ENCODE measurements around the gene TUBGCP6.

The TUBGCP6 gene

GRCh38 chr22:50261615-50262459, 17.0 kb upstream of the TUBGCP6 start, which contains the start of gene MAPK12:
Gene MAPK12, minus strand, starts transcription at chr22:50261683. Its CDS starts 174 bp downstream, at chr22:50261509.
- Histone ChIP-seq H3K9ac (ENCODE audit: low read length) (peak within 1 kb of the TSS; percentile 84), H3K4me3 (ENCODE audit: low read length) (peak within 1 kb of the TSS; percentile 80), H3K9me3 (ENCODE audit: control insufficient read depth, low read length) (no peaks in the 10 kb centered on the region), H3K36me3 (ENCODE audit: control insufficient read depth, insufficient read depth, low read length, severe bottlenecking) (no peaks in the 10 kb centered on the region), H3K4me1 (ENCODE audit: control insufficient read depth, insufficient read depth, low read length) (peaks cover 10% of the 10 kb centered on the region), H3K27me3 (replicated peaks; ENCODE audit: control insufficient read depth, insufficient read depth, low read length) (peaks cover 5% of the 10 kb centered on the region)
- DNase-seq (ENCODE audit: low read depth) = peak; percentile 66

GRCh38 chr22:50260801-50261614, 16.2 kb upstream of the TUBGCP6 start:
- H3K4me1 ChIP-seq (ENCODE audit: control insufficient read depth, insufficient read depth, low read length) = peaks cover 10% of the 10 kb centered on the region
- no peaks in the 10 kb centered on the region for H3K27me3 ChIP-seq (replicated peaks; ENCODE audit: control insufficient read depth, insufficient read depth, low read length)
- H3K36me3 ChIP-seq (ENCODE audit: control insufficient read depth, insufficient read depth, low read length, severe bottlenecking) = no peaks in the 10 kb centered on the region
- no peaks in the 10 kb centered on the region for H3K9me3 ChIP-seq (ENCODE audit: control insufficient read depth, low read length)
- peak overlapping the region; percentile 80 for H3K4me3 ChIP-seq (ENCODE audit: low read length)
- peak; percentile 83 for DNase-seq (ENCODE audit: low read depth)
- H3K9ac ChIP-seq (ENCODE audit: low read length) = peak overlapping the region; percentile 84

- no peaks in the 10 kb centered on the region for H3K27me3 ChIP-seq (replicated peaks; ENCODE audit: control insufficient read depth, insufficient read depth, low read length)
- H3K36me3 ChIP-seq (ENCODE audit: control insufficient read depth, insufficient read depth, low read length, severe bottlenecking) = no peaks in the 10 kb centered on the region
- peak; percentile 39 for DNase-seq (ENCODE audit: low read depth)
- peak overlapping the region; percentile 84 for H3K9ac ChIP-seq (ENCODE audit: low read length)
- peak overlapping the region; percentile 80 for H3K4me3 ChIP-seq (ENCODE audit: low read length)
- H3K4me1 ChIP-seq (ENCODE audit: control insufficient read depth, insufficient read depth, low read length) = peaks cover 10% of the 10 kb centered on the region
- no peaks in the 10 kb centered on the region for H3K9me3 ChIP-seq (ENCODE audit: control insufficient read depth, low read length)
These were observed 15.6 kb upstream of the TUBGCP6 start for GRCh38 chr22:50260434-50260800.

- Histone ChIP-seq H3K9me3 (ENCODE audit: control insufficient read depth, low read length) (no peaks in the 10 kb centered on the region), H3K4me1 (ENCODE audit: control insufficient read depth, insufficient read depth, low read length) (peaks cover 10% of the 10 kb centered on the region), H3K9ac (ENCODE audit: low read length) (no peak overlapping the region), H3K4me3 (ENCODE audit: low read length) (no peak overlapping the region), H3K36me3 (ENCODE audit: control insufficient read depth, insufficient read depth, low read length, severe bottlenecking) (no peaks in the 10 kb centered on the region), H3K27me3 (replicated peaks; ENCODE audit: control insufficient read depth, insufficient read depth, low read length) (no peaks in the 10 kb centered on the region)
- DNase-seq (ENCODE audit: low read depth) = no peak
These were observed 14.5 kb upstream of the TUBGCP6 start for GRCh38 chr22:50259302-50259701.

GRCh38 chr22:50258361-50259292, 13.8 kb upstream of the TUBGCP6 start:
- Histone ChIP-seq H3K4me3 (ENCODE audit: low read length) (no peak overlapping the region), H3K36me3 (ENCODE audit: control insufficient read depth, insufficient read depth, low read length, severe bottlenecking) (no peaks in the 10 kb centered on the region), H3K9me3 (ENCODE audit: control insufficient read depth, low read length) (no peaks in the 10 kb centered on the region), H3K27me3 (replicated peaks; ENCODE audit: control insufficient read depth, insufficient read depth, low read length) (no peaks in the 10 kb centered on the region), H3K9ac (ENCODE audit: low read length) (no peak overlapping the region), H3K4me1 (ENCODE audit: control insufficient read depth, insufficient read depth, low read length) (peaks cover 10% of the 10 kb centered on the region)
- DNase-seq (ENCODE audit: low read depth) = no peak

GRCh38 chr22:50257451-50258360, 12.9 kb upstream of the TUBGCP6 start:
- no peak overlapping the region for H3K9ac ChIP-seq (ENCODE audit: low read length)
- H3K9me3 ChIP-seq (ENCODE audit: control insufficient read depth, low read length) = no peaks in the 10 kb centered on the region
- no peaks in the 10 kb centered on the region for H3K36me3 ChIP-seq (ENCODE audit: control insufficient read depth, insufficient read depth, low read length, severe bottlenecking)
- peaks cover 10% of the 10 kb centered on the region for H3K4me1 ChIP-seq (ENCODE audit: control insufficient read depth, insufficient read depth, low read length)
- DNase-seq (ENCODE audit: low read depth) = no peak
- no peak overlapping the region for H3K4me3 ChIP-seq (ENCODE audit: low read length)
- H3K27me3 ChIP-seq (replicated peaks; ENCODE audit: control insufficient read depth, insufficient read depth, low read length) = no peaks in the 10 kb centered on the region

DNA sequence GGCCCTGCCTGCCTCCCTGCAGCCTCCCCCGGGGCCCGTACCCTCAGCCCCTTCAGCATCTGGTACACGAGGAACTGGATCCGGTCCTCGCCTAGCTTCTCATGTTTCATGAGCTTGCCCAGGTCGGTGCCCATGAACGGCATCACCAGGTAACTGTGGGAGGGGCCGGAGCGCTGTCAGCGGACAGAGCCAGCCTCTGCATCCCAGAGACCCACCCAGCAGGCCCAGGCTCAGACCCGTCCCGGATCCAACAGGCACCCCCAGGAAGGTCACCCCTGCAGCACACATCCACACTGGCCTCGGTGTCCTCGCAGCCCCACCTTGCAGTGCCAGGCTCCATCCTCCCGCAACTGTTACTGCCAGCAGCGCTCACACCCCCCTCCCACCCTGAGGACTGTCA, 12.2 kb upstream of the TUBGCP6 start:
- H3K27me3 ChIP-seq (replicated peaks; ENCODE audit: control insufficient read depth, insufficient read depth, low read length) = no peaks in the 10 kb centered on the region
- H3K9ac ChIP-seq (ENCODE audit: low read length) = no peak overlapping the region
- H3K36me3 ChIP-seq (ENCODE audit: control insufficient read depth, insufficient read depth, low read length, severe bottlenecking) = no peaks in the 10 kb centered on the region
- no peaks in the 10 kb centered on the region for H3K9me3 ChIP-seq (ENCODE audit: control insufficient read depth, low read length)
- H3K4me1 ChIP-seq (ENCODE audit: control insufficient read depth, insufficient read depth, low read length) = peaks cover 8% of the 10 kb centered on the region
- no peak for DNase-seq (ENCODE audit: low read depth)
- no peak overlapping the region for H3K4me3 ChIP-seq (ENCODE audit: low read length)

GRCh38 chr22:50256258-50256862, 11.5 kb upstream of the TUBGCP6 start:
- H3K4me1 ChIP-seq (ENCODE audit: control insufficient read depth, insufficient read depth, low read length) = peaks cover 6% of the 10 kb centered on the region
- H3K4me3 ChIP-seq (ENCODE audit: low read length) = no peak overlapping the region
- H3K36me3 ChIP-seq (ENCODE audit: control insufficient read depth, insufficient read depth, low read length, severe bottlenecking) = no peaks in the 10 kb centered on the region
- H3K9me3 ChIP-seq (ENCODE audit: control insufficient read depth, low read length) = no peaks in the 10 kb centered on the region
- no peak overlapping the region for H3K9ac ChIP-seq (ENCODE audit: low read length)
- DNase-seq (ENCODE audit: low read depth) = no peak
- H3K27me3 ChIP-seq (replicated peaks; ENCODE audit: control insufficient read depth, insufficient read depth, low read length) = no peaks in the 10 kb centered on the region

DNA sequence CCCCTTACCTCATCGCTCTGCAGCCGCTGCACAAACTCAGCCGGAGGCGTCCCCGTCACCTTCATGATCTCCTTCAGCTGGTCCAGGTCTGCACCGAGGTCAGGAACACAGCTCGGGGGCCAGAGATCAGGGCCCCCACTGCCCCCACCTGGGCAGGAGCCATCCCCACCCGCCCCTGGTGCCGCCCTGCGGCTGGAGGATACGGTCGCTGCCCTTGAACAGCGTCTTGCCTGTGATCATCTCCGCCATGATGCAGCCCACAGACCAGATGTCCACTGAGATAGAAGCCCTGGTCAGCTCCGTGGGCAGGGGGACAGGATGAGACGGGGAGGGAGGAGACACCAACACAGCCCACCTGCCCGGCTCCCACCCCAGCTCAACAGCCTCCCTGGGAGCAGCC, 10.8 kb upstream of the TUBGCP6 start:
- H3K4me1 ChIP-seq (ENCODE audit: control insufficient read depth, insufficient read depth, low read length) = peaks cover 6% of the 10 kb centered on the region
- no peaks in the 10 kb centered on the region for H3K36me3 ChIP-seq (ENCODE audit: control insufficient read depth, insufficient read depth, low read length, severe bottlenecking)
- no peak overlapping the region for H3K9ac ChIP-seq (ENCODE audit: low read length)
- no peak overlapping the region for H3K4me3 ChIP-seq (ENCODE audit: low read length)
- no peaks in the 10 kb centered on the region for H3K27me3 ChIP-seq (replicated peaks; ENCODE audit: control insufficient read depth, insufficient read depth, low read length)
- H3K9me3 ChIP-seq (ENCODE audit: control insufficient read depth, low read length) = no peaks in the 10 kb centered on the region
- no peak for DNase-seq (ENCODE audit: low read depth)

GRCh38 chr22:50255099-50255498, 10.3 kb upstream of the TUBGCP6 start:
- H3K9ac ChIP-seq (ENCODE audit: low read length) = no peak overlapping the region
- H3K9me3 ChIP-seq (ENCODE audit: control insufficient read depth, low read length) = no peaks in the 10 kb centered on the region
- no peaks in the 10 kb centered on the region for H3K36me3 ChIP-seq (ENCODE audit: control insufficient read depth, insufficient read depth, low read length, severe bottlenecking)
- H3K27me3 ChIP-seq (replicated peaks; ENCODE audit: control insufficient read depth, insufficient read depth, low read length) = no peaks in the 10 kb centered on the region
- no peak overlapping the region for H3K4me3 ChIP-seq (ENCODE audit: low read length)
- DNase-seq (ENCODE audit: low read depth) = no peak
- peaks cover 8% of the 10 kb centered on the region for H3K4me1 ChIP-seq (ENCODE audit: control insufficient read depth, insufficient read depth, low read length)

Measured in adipocyte (in vitro differentiated cells).